ENCODE data around the gene SYP.

DNA sequence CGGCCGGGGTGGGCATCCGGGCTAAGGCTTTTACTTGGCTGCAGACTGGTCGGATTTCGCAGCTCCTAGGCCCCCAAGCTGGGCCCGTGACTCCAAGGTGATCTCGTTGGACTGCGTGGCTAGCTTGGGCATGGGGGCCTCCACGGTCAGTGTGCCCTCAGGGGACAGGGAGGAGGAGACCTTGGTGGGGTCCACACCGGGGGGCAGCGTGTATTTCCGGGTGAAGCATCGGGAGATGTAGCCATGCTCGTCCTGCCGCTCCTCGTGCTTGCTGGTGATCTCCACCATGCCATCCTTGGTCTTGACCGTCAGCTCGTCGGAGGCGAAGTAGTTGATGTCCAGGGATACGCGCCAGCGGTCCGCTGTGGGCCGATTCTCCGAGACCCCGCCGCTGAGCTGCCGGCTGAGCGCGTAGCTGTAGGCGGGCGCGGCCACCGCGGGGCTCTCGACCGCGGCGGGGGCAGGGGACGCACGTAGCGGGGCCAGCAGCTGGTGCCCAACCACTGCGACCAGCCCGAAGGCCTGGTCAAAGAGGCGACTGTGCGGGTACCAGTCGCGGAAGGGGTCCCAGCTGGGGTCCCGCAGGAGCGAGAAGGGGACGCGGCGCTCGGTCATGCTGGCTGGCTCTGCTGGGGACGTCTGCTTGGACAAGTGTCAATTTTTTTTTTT lies 34.0 kb upstream of the SYP start:
- TF ChIP-seq, protein P1, sequence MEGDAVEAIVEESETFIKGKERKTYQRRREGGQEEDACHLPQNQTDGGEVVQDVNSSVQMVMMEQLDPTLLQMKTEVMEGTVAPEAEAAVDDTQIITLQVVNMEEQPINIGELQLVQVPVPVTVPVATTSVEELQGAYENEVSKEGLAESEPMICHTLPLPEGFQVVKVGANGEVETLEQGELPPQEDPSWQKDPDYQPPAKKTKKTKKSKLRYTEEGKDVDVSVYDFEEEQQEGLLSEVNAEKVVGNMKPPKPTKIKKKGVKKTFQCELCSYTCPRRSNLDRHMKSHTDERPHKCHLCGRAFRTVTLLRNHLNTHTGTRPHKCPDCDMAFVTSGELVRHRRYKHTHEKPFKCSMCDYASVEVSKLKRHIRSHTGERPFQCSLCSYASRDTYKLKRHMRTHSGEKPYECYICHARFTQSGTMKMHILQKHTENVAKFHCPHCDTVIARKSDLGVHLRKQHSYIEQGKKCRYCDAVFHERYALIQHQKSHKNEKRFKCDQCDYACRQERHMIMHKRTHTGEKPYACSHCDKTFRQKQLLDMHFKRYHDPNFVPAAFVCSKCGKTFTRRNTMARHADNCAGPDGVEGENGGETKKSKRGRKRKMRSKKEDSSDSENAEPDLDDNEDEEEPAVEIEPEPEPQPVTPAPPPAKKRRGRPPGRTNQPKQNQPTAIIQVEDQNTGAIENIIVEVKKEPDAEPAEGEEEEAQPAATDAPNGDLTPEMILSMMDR (IDR thresholded peaks at IDR 0.05) = no peak
- TF ChIP-seq POLR2AphosphoS5 (IDR thresholded peaks at IDR 0.05) (no peak), EP300 (IDR thresholded peaks at IDR 0.05) (no peak), POLR2A (IDR thresholded peaks at IDR 0.05; ENCODE audit: low read depth) (no peak)
